Testis (tissue), 3 donors: ENCODE measurements around the gene MYO7A. TPM values are rescaled to one million over a fixed set of nuclear protein-coding genes. Genes with fewer than 3 reads are reported as not detected.

Source experiments
- DNase-seq: peaks from one replicate; pipeline ENCODE4 v3.0.0-alpha.2; 2019
- H3K27ac ChIP-seq, 2 donors: fragments of 200-600 bp; sonication (generic); one replicate each; pipeline ENCODE4 v1.5.1; 2019
- H3K27me3 ChIP-seq: fragments of 200-600 bp; sonication (generic); one replicate; pipeline ENCODE4 v1.5.1; 2019
- H3K36me3 ChIP-seq: fragments of 200-600 bp; sonication (generic); one replicate; pipeline ENCODE4 v1.5.1; 2017; ENCODE audit warnings: low read depth; ENCODE audit errors: missing control alignments
- H3K4me1 ChIP-seq: fragments of 200-600 bp; sonication (generic); one replicate; pipeline ENCODE4 v1.5.1; 2019
- H3K4me3 ChIP-seq, 2 donors: fragments of 200-600 bp; sonication (generic); one replicate each; pipeline ENCODE4 v1.5.1; 2017 to 2019
- H3K9me3 ChIP-seq: fragments of 200-600 bp; sonication (generic); one replicate; pipeline ENCODE4 v1.5.1; 2017
- POLR2A ChIP-seq: fragments of 450-650 bp; IDR thresholded peaks from one replicate; pipeline ENCODE4 v1.6.1; 2017; ENCODE audit warnings: antibody characterized with exemption, mild to moderate bottlenecking, moderate library complexity
- WGBS, 2 donors: methylation state at CpG; one replicate each; pipeline ENCODE4 v1.1.5; 2018; 5-methylcytosine and 5-hydroxymethylcytosine counted together
- intact Hi-C: fragments of 100-400 bp; cut with DNase I; formaldehyde crosslinking; loops from one replicate; pipeline ENCODE4 v1.15.1; 2023; ENCODE audit warnings: low total_unique reads
- polyA plus RNA-seq: library from polyadenylated mRNA; stranded (reverse); fragments of 350-450 nt; fragmentation: Illumina TruSeq; extraction: RNeasy Lipid Tissue Mini Kit (QIAGEN cat#74804); gene quantifications from one replicate; pipeline ENCODE4 v1.2.3, GENCODE V29; 2014; ENCODE audit warnings: low read depth, low replicate concordance; ENCODE audit not compliant: insufficient read depth
- total RNA-seq, 2 donors: library from RNA; depleted of rRNA; stranded (reverse); fragments of >200 nt; gene quantifications; one replicate each; pipeline ENCODE4 v1.2.3, GENCODE V29; 2016
- TF ChIP-seq, protein P1 (sequence below), 3 experiments: fragments of 450-650 bp in 2 of 3; fragments of 200-600 bp in 1 of 3; sonication (generic) in 1 of 3; IDR thresholded peaks; one replicate each; pipeline ENCODE4 v1.5.1; 2016 to 2019; ENCODE audit warnings: antibody characterized with exemption in 3 of 3, mild to moderate bottlenecking in 2 of 3, moderate library complexity in 1 of 3

MYO7A gene
- total and polyA plus RNA-seq, 3 donors from 2014 or later, result 40.1 to 239 (median 161) TPM

GRCh38 chr11:77140231-77140851, 12.3 kb downstream of the MYO7A start:
- Histone ChIP-seq H3K27ac (peak overlapping the region; percentile 56 to 65), H3K27me3 (no peaks in the 10 kb centered on the region), H3K36me3 (no peaks in the 10 kb centered on the region), H3K4me1 (peaks cover 51% of the 10 kb centered on the region), H3K4me3 (no peak overlapping the region), H3K9me3 (no peaks in the 10 kb centered on the region)
- DNase-seq, result peak; percentile 86
- 50 to 69% methylated on average over 8 of the region's 8 CpGs for WGBS, 2 donors
- TF ChIP-seq, protein P1, sequence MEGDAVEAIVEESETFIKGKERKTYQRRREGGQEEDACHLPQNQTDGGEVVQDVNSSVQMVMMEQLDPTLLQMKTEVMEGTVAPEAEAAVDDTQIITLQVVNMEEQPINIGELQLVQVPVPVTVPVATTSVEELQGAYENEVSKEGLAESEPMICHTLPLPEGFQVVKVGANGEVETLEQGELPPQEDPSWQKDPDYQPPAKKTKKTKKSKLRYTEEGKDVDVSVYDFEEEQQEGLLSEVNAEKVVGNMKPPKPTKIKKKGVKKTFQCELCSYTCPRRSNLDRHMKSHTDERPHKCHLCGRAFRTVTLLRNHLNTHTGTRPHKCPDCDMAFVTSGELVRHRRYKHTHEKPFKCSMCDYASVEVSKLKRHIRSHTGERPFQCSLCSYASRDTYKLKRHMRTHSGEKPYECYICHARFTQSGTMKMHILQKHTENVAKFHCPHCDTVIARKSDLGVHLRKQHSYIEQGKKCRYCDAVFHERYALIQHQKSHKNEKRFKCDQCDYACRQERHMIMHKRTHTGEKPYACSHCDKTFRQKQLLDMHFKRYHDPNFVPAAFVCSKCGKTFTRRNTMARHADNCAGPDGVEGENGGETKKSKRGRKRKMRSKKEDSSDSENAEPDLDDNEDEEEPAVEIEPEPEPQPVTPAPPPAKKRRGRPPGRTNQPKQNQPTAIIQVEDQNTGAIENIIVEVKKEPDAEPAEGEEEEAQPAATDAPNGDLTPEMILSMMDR (IDR thresholded peaks at IDR 0.05), result no peak
- no peak for TF ChIP-seq POLR2A
- intact Hi-C loops, result no loop called here

GRCh38 chr11:77141034-77141433, 13.0 kb downstream of the MYO7A start:
- 56 to 68% methylated on average over 4 of the region's 4 CpGs for WGBS, 2 donors
- H3K27ac ChIP-seq, result peak overlapping the region; percentile 56 to 65
- no peak for DNase-seq
- H3K4me1 ChIP-seq, result peaks cover 51% of the 10 kb centered on the region
- H3K4me3 ChIP-seq, result no peak overlapping the region
- TF ChIP-seq POLR2A, result no peak
- TF ChIP-seq, protein P1 (IDR thresholded peaks at IDR 0.05), result no peak
- no peaks in the 10 kb centered on the region for H3K9me3 ChIP-seq
- intact Hi-C loops, result no loop called here
- no peaks in the 10 kb centered on the region for H3K36me3 ChIP-seq
- no peaks in the 10 kb centered on the region for H3K27me3 ChIP-seq

DNA sequence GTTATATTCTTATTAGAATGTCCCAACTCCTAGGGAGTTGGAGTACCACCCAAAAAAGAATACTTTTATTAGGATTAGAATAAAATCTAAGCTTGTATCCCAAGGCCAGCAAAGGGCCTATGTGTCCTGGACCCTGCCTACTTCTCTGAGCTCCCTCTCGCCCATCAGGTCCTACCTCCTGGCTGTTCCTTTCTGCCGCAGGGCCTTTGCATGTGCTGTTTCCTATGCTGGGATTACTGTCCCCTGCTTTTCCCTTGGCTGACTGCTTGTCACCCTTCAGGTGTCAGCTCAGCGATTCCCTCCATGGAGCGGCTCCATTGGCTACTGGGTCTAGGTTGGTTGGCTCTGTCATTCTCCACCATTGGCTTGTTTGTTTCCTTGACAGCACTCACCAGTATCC, 13.4 kb downstream of the MYO7A start:
- H3K27me3 ChIP-seq, result no peaks in the 10 kb centered on the region
- H3K9me3 ChIP-seq, result no peaks in the 10 kb centered on the region
- H3K27ac ChIP-seq, result peak overlapping the region in 1 of 2 donors; percentile 65
- TF ChIP-seq, protein P1 (IDR thresholded peaks at IDR 0.05), result no peak
- TF ChIP-seq POLR2A, result no peak
- no peak for DNase-seq
- peaks cover 50% of the 10 kb centered on the region for H3K4me1 ChIP-seq
- intact Hi-C loops, result no loop called here
- WGBS, 2 donors, result 78 to 86% methylated on average over 4 of the region's 4 CpGs
- no peaks in the 10 kb centered on the region for H3K36me3 ChIP-seq
- no peak overlapping the region for H3K4me3 ChIP-seq

GRCh38 chr11:77142091-77142975, 14.3 kb downstream of the MYO7A start:
- Histone ChIP-seq H3K27ac (no peak overlapping the region), H3K36me3 (no peaks in the 10 kb centered on the region), H3K4me3 (no peak overlapping the region), H3K27me3 (no peaks in the 10 kb centered on the region), H3K4me1 (peaks cover 47% of the 10 kb centered on the region), H3K9me3 (no peaks in the 10 kb centered on the region)
- intact Hi-C loops, result no loop called here
- no peak for DNase-seq
- no peak for TF ChIP-seq POLR2A
- TF ChIP-seq, protein P1 (IDR thresholded peaks at IDR 0.05), result no peak
- WGBS, 2 donors, result 81 to 100% methylated on average over 2 to 11 of the region's 11 CpGs
